Fibroblast of gingiva (primary cell): ENCODE measurements around the gene FGF10.

Source experiments
- DNase-seq: peaks from one replicate; pipeline ENCODE4 v3.0.0-alpha.2; 2011; ENCODE audit warnings: low read depth

Gene FGF10

DNA sequence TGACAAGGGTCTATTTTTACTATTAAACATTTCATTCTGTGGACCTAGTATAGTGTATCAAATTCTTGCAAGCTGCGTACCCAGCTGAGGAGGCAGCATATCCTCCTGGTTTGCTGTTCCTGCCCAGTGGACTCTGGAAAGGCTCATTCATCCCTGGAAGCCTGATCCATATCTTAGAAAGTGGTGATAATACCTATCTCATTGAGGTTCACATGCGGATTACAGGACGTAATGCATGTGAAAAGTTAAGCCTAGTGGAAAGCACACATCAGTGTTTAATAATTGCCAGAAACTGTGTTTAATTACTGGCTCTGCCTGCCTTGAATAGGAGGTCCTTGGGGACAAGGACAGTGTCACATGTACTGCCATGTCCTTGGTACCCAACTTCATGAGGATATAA lies 132.0 kb downstream of the FGF10 start:
- no peak for DNase-seq
